ENCODE measurements around the gene RHBDF1. TPM values are rescaled to one million over a fixed set of nuclear protein-coding genes. Genes with fewer than 3 reads are reported as not detected.

RHBDF1 gene
- total RNA-seq, 4 donors from 2014 or later = 92.7 to 157 (median 137) TPM

- Histone ChIP-seq H3K9me3 (no peaks in the 10 kb centered on the region), H3K36me3 (peaks cover 0 to 83% (median 10%) of the 10 kb centered on the region in 3 donors), H3K27me3 (no peaks in the 10 kb centered on the region), H3K4me3 (no peak overlapping the region), H3K27ac (no peak overlapping the region), H3K4me1 (peaks cover 0 to 8% (median 0%) of the 10 kb centered on the region in 4 donors)
- 88 to 91% methylated on average over 14 to 21 of the region's 21 CpGs for WGBS, 2 donors
- no peak for DNase-seq (ENCODE audit: low spot score in 2 of 2)
- TF ChIP-seq EP300 (IDR thresholded peaks at IDR 0.05) (no peak), CTCF (IDR thresholded peaks at IDR 0.05) (no peak), POLR2A (IDR thresholded peaks at IDR 0.05) (no peak)
These were observed 39.9 kb upstream of the RHBDF1 start for GRCh38 chr16:112153-112840.

- Histone ChIP-seq H3K9me3 (no peaks in the 10 kb centered on the region), H3K4me3 (no peak overlapping the region), H3K4me1 (peaks cover 0 to 31% (median 19%) of the 10 kb centered on the region in 4 donors), H3K27me3 (no peaks in the 10 kb centered on the region), H3K36me3 (peaks cover 0 to 53% (median 0%) of the 10 kb centered on the region in 3 donors), H3K27ac (peak overlapping the region in 2 of 4 donors; percentile 46 to 54)
- DNase-seq (ENCODE audit: low spot score in 2 of 2) = peak in 1 of 2 donors; percentile 65
- WGBS, 2 donors = 26 to 27% methylated on average over 6 of the region's 6 CpGs
- TF ChIP-seq CTCF (IDR thresholded peaks at IDR 0.05) (peak; percentile 62 to 81 (median 77)), EP300 (IDR thresholded peaks at IDR 0.05) (no peak)
These were observed 34.3 kb upstream of the RHBDF1 start for GRCh38 chr16:106623-107324.

GRCh38 chr16:105521-105920, 33.1 kb upstream of the RHBDF1 start:
- Histone ChIP-seq H3K9me3 (no peaks in the 10 kb centered on the region), H3K4me1 (peaks cover 4 to 42% (median 28%) of the 10 kb centered on the region in 4 donors), H3K27me3 (no peaks in the 10 kb centered on the region), H3K27ac (no peak overlapping the region), H3K4me3 (no peak overlapping the region), H3K36me3 (peaks cover 0 to 40% (median 0%) of the 10 kb centered on the region in 3 donors)
- no peak for DNase-seq (ENCODE audit: low spot score in 2 of 2)
- TF ChIP-seq POLR2A (IDR thresholded peaks at IDR 0.05) (no peak), CTCF (IDR thresholded peaks at IDR 0.05) (no peak), EP300 (IDR thresholded peaks at IDR 0.05) (no peak)
- WGBS, 2 donors = 74 to 79% methylated on average over 6 of the region's 6 CpGs

GRCh38 chr16:104928-105327, 32.5 kb upstream of the RHBDF1 start:
- no peak overlapping the region for H3K4me3 ChIP-seq
- no peak for DNase-seq (ENCODE audit: low spot score in 2 of 2)
- WGBS, 2 donors = 81 to 82% methylated on average over 3 of the region's 3 CpGs
- H3K36me3 ChIP-seq = peaks cover 0 to 39% (median 0%) of the 10 kb centered on the region in 3 donors
- TF ChIP-seq CTCF (IDR thresholded peaks at IDR 0.05) = no peak
- TF ChIP-seq EP300 (IDR thresholded peaks at IDR 0.05) = no peak
- no peak for TF ChIP-seq POLR2A (IDR thresholded peaks at IDR 0.05)
- no peaks in the 10 kb centered on the region for H3K27me3 ChIP-seq
- no peaks in the 10 kb centered on the region for H3K9me3 ChIP-seq
- H3K27ac ChIP-seq = no peak overlapping the region
- H3K4me1 ChIP-seq = peaks cover 4 to 48% (median 28%) of the 10 kb centered on the region in 4 donors

GRCh38 chr16:104355-104754, 31.9 kb upstream of the RHBDF1 start:
- H3K27ac ChIP-seq = no peak overlapping the region
- TF ChIP-seq POLR2A (IDR thresholded peaks at IDR 0.05) (no peak), EP300 (IDR thresholded peaks at IDR 0.05) (no peak), CTCF (IDR thresholded peaks at IDR 0.05) (no peak)

More at GRCh38 chr16:104355-104754, 31.9 kb upstream of the RHBDF1 start:
- no peaks in the 10 kb centered on the region for H3K27me3 ChIP-seq
- DNase-seq (ENCODE audit: low spot score in 2 of 2) = no peak
- 86 to 87% methylated on average over 5 of the region's 5 CpGs for WGBS, 2 donors
- H3K9me3 ChIP-seq = no peaks in the 10 kb centered on the region
- peaks cover 4 to 49% (median 28%) of the 10 kb centered on the region in 4 donors for H3K4me1 ChIP-seq
- H3K36me3 ChIP-seq = peaks cover 0 to 35% (median 0%) of the 10 kb centered on the region in 3 donors
- no peak overlapping the region for H3K4me3 ChIP-seq
